Measurements from ENCODE around the gene SBK3.
A peak's percentile ranks its signal among the peaks of the same experiment; 100 is the strongest.
"Not testable (repeated sequence)": the region's sequence is repeated elsewhere in the genome, so short reads cannot be mapped to it uniquely, and the experiment has no call there.

Gene SBK3

DNA sequence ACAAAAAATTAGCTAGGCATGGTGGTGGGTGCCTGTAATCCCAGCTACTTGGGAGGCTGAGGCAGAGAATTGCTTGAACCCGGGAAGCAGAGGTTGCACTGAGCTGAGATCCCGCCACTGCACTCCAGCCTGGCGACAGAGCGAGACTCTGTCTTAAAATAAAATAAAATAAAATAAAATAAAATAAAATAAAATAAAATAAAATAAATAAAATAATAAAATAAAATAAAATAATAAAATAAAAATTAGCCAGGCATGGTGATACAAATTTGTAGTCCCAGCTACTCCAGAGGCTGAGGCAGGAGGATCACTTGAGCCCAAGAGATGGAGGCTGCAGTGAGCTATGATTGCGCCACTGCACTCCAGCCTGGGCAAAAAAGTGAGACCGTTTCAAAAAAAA is 28.6 kb upstream of the SBK3 start:
- not testable (repeated sequence) for DNase-seq

GRCh38 chr19:55569477-55569876 is 24.1 kb upstream of the SBK3 start:
- not testable (repeated sequence) for DNase-seq

DNA sequence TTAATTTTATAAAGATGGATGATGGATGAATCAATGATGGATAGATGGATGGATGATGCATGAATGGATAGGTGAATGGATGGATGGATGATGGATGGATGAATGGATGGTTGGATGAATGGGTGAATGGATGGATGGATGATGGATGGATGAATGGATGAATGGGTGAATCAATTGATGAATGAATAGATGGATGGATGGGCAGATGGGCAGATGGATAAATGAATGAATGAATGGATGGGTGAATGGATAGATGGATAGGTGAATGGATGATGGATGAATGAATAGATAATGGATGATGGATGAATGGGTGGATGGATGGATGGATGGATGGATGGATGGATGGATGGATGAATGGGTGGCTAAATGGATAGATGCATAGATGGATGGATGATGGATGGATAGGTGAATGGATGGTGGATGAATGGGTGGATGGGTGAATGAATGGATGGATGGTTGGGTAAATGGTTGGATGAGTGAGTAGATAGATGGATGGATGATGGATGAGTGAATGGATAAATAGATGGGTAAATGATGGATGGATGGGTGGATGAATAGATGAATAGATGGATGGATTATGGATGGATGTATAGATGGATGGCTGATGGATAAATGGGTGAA is 22.5 kb upstream of the SBK3 start:
- no peak for DNase-seq

- no peak for DNase-seq
Measured at GRCh38 chr19:55566823-55567222, 21.5 kb upstream of the SBK3 start.

- DNase-seq = peak; percentile 59
Measured at GRCh38 chr19:55563261-55563690, 17.9 kb upstream of the SBK3 start.

DNA sequence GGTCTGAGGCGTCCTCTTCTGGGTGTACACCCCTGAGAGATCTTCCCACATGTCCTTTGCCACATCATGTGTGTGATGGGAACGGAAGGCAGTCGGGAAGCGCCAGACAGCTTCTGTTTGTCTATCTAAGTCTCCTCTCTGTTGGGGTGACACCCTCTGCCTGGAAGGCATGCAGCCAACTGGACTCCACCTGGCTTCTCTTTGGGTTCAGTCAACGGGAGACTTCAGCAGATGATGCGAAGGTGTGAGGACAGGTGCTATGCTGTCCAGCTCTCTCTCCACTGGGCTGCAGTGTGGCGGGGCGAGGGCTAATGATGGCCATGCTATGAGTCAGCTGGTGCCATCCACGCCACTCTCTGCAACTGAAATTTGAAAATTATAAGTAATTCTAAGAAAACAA is 14.3 kb upstream of the SBK3 start:
- DNase-seq = no peak

GRCh38 chr19:55554741-55555152 is 9.4 kb upstream of the SBK3 start:
- no peak for DNase-seq

DNA sequence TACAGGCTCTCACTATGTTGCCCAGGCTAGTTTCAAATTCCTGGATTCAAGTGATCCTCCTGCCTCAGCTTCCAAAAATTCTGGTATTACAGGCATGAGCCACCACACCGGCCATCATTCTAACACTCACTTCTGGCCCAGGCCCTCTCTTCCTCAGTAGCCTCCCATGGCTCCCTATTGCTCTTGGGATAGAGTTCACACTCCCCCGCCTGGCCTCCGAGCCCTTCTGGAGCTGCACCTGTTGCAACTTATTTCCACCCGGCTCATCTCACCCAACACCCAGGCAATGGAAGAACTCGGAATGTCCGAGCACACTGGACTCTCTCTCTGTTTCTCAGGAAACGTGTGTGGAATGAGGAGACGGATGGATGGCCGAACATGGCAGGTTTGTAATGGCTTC is 9.0 kb upstream of the SBK3 start:
- DNase-seq = no peak

GRCh38 chr19:55553217-55554182 is 8.2 kb upstream of the SBK3 start:
- DNase-seq = no peak

GRCh38 chr19:55552620-55553019 is 7.3 kb upstream of the SBK3 start:
- no peak for DNase-seq

DNA sequence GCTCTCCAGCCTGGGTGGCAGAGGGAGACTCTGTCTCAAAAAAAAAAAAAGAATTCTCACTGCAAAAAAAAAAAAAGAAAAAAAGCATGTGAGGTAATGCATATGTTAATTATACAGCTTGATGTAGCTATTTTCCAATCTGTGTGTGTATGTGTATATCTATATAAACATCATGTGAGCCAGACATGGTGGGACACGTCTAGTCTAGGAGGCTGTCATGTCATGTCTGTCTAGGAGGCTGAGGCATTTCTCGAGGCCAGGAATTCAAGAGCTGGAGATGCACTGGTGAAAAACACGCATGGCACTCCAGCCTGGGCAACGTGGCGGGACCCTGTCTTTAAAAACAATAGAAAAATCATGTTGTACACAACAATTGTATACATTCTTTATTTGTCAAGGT is 6.9 kb upstream of the SBK3 start:
- no peak for DNase-seq

DNA sequence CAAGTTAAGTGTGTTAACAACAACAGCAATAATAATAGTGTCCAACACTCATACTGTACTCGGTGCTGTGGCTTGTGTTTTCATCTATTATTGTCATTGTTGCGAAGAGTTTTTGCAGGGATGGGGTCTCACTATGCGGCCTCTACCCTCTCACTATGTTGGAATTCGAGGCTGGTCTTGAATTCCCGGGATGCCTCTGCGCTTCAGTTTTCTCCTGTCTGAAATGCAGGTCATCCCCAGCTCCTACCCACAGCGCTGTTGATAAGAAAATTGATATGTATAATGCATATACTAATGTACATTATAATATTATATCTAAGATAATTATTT is 4.9 kb upstream of the SBK3 start:
- DNase-seq = no peak

DNA sequence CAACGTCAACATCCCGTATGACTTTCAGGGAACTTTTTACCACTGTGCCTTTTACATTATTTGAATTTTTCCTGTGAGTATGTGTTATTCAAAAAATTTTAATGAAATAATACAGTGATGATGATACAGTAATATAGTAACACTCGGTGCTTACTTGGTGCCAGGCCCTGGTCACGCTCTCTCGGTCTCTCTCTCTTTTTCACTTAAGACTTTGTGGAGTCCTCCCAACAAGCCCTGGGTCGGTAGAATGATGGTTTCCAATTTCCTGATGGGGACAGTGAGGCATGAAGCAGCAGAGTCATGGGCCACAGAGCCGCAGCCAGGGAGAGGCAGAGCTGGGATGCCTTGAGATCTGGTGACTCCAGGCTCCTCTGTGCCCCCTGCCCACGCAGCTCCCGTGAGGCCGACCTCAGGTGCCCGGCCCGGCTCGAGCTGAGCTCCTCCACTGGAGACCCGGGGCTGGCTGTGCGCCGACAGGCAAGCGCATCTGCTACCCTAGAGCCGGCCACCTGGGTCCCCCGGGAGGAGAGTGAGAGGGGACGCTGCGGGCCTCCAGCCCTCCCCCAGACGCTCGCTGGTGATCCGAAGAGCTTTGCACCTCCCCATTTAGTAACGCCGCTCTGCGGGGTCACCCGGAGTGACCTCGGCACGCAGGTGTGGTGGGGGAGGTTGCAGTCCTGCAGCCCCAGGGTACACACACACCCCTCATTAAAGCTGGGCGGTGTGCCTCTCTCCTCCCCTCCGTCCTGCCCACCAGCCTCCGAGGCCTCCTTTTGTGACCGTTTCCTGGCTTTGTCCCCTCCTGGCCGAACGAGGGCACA is 4.4 kb upstream of the SBK3 start:
- DNase-seq = no peak

DNA sequence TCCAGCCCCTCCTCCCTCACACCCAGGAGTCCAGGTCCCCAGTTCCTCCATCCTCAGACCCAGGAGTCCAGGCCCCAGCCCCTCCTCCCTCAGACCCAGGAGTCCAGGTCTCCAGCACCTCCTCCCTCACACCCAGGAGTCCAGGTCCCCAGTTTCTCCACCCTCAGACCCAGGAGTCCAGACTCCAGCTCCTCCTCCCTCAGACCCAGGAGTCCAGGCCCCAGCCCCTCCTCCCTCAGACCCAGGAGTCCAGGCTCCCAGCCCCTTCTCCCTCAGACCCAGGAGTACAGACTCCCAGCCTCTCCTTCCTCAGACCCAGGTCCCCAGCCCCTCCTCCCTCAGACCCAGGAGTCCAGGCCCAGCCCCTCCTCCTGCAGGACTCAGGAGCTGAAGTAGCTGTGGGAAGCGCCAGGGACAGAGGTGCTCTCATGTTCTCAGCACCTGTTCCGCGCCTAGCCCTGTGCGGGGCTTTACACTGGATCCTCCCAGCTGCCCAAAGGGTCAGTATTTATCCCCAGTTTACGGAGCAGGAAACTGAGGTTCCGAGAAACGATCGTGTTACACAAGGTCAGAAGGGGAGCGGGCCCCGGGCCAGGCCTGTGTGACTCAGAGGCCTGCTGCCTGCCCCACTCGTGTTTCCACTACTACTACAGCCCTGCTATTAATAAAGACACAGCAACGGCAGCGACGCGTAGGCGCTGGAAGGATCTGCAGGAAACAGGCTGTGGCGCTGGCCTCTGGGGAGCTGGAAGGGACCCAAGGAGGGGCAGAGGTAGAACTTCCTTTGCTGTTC is 1.7 kb upstream of the SBK3 start:
- DNase-seq = no peak

DNA sequence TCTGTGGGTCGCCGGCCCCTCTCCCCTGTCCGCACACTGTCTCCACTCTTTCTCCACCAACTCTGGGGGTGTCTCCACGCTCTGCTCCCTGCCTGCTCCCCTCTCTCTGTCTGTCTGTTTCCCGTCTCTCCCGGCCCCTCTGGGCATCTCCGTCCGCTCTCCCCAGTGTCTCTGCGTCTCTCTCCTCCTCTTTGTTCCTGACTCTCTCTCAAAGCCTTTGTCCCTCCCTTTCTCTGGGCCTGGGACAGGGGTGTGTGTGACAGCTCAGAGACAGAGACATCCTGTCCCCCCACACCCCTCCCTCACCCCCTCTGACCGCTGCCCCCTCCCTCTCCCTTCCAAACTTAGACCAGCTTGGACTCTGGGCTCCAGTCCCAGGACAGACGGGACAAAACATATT is 668 bp upstream of the SBK3 start:
- no peak for DNase-seq

DNA sequence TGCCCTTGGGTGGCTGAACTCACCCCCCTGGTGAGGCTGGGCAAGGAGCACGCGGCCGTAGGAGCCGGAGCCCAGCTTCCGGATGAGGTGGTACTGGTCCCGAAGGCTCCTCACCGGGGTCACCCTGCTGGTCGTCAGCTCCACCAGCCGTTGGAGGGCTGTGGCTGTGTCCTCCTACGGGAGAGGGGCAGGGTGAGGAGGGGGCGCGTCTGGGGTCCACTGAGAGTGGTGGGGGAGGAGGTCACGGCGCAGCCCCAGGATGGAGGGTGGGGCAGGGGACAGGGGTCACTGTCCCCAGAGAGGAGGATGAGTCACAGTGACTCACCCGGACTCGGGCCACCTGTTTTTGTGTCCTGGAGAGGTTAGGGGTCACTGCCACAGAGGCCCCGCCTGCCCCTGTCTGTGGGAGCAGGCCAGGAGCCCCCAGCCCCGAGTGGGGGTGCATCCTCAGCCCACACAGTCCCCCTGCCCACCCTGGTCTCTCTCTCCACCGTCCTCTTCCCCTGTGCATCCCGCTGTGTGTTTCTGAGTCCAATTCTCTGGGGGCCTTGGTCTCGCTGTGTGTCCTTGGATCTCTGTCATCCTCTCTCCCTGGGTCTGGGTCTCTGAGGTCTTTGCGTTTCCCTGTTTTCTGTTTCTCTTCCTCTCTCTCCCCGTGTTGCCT is 435 bp downstream of the SBK3 start:
- no peak for DNase-seq

GRCh38 chr19:55544014-55544413 is 1.3 kb downstream of the SBK3 start:
- DNase-seq = no peak

- no peak for DNase-seq
Measured at GRCh38 chr19:55543567-55543966, 1.8 kb downstream of the SBK3 start.

DNA sequence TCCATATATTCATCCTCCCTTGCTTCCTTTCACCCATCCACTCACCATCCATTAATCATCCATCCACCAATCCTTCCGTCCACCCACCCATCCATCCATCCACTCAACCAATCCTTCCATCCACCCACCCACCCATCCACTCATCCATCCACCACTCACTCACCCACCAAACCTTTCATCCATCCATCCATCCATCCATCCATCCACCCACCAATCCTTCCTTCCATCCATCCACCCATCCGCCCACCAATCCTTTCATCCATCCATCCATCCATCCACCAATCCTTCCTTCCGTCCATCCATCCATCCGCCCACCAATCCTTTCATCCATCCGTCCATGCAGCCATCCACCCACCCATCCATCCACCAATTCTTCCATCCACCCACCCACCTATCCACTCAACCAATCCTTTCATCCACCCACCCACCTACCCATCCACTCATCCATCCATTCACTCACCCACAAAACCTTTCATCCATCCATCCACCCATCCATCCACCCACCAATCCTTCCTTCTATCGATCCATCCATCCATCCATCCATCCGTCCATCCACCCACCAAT is 3.0 kb downstream of the SBK3 start:
- no peak for DNase-seq

GRCh38 chr19:55541091-55541490 is 4.3 kb downstream of the SBK3 start:
- DNase-seq = no peak

DNA sequence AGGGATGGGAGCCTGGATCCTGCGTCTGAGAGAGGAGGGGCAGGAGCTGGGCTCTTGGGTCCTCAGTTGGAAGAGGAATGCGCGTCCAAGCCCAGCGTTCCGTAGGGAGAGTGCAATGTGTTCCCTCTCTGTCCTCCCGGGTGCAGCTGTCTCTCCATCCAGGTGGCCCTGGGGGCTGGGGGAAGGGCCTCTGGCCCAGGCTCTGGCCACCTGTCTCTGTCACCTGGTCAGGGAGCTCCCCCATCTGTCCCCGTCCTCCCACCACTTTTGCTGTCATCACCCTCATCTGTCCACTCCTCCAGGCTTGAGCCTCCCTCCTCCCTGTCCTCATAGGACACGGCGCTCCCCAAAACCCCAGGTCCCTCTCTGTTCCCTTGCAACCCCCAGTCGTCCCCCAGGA is 4.7 kb downstream of the SBK3 start:
- DNase-seq = no peak

All from NCI-H446 treated with DMSO at 0.1 percent for 48 hours (cell line).